ENCODE results near the gene DLG2. TPM values are rescaled to one million over a fixed set of nuclear protein-coding genes. Genes with fewer than 3 reads are reported as not detected.

Gene DLG2
- total RNA-seq, 4 donors from 2014 or later, result 11.0 to 34.2 (median 19.8) TPM

DNA sequence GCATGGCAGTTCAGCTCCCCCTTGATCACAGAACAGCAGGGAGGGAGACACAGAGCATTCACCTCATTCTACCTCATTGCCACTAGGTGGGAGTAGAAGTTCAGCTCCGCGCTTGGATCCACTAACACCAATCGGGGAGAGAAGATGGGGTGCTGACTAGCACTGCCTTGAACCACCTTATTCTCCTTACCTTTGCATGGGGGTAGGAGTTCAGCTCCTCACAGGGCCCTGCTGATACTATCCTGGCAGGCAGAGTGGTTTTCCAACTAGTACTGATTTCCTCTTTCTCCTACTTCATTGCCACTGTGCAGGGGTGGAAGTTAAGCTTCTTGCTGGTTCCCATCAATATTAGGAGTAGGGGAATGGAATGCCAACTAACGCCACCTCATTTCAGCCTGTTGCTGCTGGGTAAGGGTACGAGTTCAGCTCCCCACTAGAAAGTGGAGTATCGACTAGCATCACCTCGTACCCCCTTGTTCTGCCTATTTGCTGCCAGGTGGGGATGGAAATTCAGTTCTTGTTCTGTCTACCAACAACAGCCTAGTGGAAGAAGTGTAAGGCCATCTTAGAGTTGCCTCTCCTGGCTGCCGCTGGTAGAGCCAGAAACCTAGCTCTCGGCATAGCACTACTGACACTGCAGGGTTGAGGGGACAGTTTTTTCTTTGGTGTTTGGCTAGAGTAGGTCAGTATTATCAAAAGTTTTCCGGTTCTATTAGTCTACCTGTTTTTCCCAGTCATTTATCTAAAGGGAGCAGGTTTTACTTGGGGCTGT is 1790.1 kb downstream of the DLG2 start:
- peak; percentile 58 for ATAC-seq
- peak overlapping the region in 2 of 4 donors; percentile 14 to 53 for H3K27ac ChIP-seq
- peaks cover 0 to 45% (median 5%) of the 10 kb centered on the region in 3 donors for H3K4me1 ChIP-seq
- peaks cover 0 to 9% of the 10 kb centered on the region in 2 donors for H3K36me3 ChIP-seq
- TF ChIP-seq POLR2A (IDR thresholded peaks at IDR 0.05) (no peak), POLR2AphosphoS5 (IDR thresholded peaks at IDR 0.05) (no peak), EP300 (IDR thresholded peaks at IDR 0.05) (no peak)
- TF ChIP-seq, protein P1, sequence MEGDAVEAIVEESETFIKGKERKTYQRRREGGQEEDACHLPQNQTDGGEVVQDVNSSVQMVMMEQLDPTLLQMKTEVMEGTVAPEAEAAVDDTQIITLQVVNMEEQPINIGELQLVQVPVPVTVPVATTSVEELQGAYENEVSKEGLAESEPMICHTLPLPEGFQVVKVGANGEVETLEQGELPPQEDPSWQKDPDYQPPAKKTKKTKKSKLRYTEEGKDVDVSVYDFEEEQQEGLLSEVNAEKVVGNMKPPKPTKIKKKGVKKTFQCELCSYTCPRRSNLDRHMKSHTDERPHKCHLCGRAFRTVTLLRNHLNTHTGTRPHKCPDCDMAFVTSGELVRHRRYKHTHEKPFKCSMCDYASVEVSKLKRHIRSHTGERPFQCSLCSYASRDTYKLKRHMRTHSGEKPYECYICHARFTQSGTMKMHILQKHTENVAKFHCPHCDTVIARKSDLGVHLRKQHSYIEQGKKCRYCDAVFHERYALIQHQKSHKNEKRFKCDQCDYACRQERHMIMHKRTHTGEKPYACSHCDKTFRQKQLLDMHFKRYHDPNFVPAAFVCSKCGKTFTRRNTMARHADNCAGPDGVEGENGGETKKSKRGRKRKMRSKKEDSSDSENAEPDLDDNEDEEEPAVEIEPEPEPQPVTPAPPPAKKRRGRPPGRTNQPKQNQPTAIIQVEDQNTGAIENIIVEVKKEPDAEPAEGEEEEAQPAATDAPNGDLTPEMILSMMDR (IDR thresholded peaks at IDR 0.05), result peak; percentile 36 to 76 (median 63)
- no peak overlapping the region for H3K4me3 ChIP-seq
- WGBS, 2 donors (ENCODE audit: low coverage in 1 of 2), result 56 to 67% methylated on average over 3 to 10 of the region's 10 CpGs
- no peaks in the 10 kb centered on the region for H3K9me3 ChIP-seq
- no peaks in the 10 kb centered on the region for H3K27me3 ChIP-seq

DNA sequence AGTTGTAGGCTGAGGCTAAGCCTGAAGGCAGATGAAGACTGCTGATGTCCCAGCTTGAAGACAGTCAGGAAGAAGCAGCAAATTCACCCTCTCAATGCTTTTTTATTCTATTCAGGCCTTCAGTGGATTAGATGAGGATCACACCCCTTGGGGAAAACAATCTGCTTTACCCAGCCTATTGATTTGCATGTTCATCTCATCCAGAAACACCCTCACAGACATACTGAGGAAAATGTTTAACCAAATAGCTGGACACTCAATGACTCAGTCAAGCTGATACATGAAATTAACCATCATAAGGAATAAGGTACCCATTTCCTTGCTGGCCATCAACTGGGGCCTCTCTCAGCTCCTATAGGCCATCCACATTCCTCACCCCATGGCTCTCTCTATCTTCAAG is 1791.1 kb downstream of the DLG2 start:
- Histone ChIP-seq H3K36me3 (peaks cover 0 to 9% of the 10 kb centered on the region in 2 donors), H3K9me3 (no peaks in the 10 kb centered on the region), H3K27me3 (no peaks in the 10 kb centered on the region), H3K4me1 (peaks cover 0 to 45% (median 5%) of the 10 kb centered on the region in 3 donors), H3K27ac (peak overlapping the region in 3 of 4 donors; percentile 47 to 56 (median 53)), H3K4me3 (no peak overlapping the region)
- TF ChIP-seq EP300 (IDR thresholded peaks at IDR 0.05), result no peak
- ATAC-seq, result no peak

DNA sequence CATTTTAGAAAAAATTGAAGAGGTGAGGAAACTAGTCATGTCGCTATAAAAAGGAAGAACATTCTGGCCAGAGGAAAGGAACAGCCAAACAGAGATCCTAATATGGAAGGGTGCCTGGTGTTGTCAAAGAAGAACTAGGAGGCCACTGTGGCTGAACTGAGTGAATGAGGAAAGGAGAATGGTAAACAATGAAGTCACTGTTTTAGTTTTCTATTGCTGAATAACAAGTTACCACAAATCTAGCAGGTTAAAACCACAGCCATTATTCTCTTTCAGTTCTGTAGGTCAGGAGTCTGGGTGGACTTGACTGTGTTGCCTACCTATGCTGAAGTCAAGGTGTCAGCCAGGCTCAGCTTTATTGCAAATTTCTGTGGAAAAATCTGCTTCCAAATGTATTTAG is 1791.7 kb downstream of the DLG2 start:
- Histone ChIP-seq H3K4me1 (peaks cover 0 to 45% (median 5%) of the 10 kb centered on the region in 3 donors), H3K9me3 (no peaks in the 10 kb centered on the region), H3K27ac (peak overlapping the region in 3 of 4 donors; percentile 35 to 53 (median 47)), H3K4me3 (no peak overlapping the region), H3K36me3 (peaks cover 0 to 9% of the 10 kb centered on the region in 2 donors), H3K27me3 (no peaks in the 10 kb centered on the region)
- no peak for ATAC-seq
- peak; percentile 54 for TF ChIP-seq POLR2AphosphoS5 (IDR thresholded peaks at IDR 0.05)
- TF ChIP-seq POLR2A (IDR thresholded peaks at IDR 0.05), result no peak
- TF ChIP-seq, protein P1 (IDR thresholded peaks at IDR 0.05), result no peak
- WGBS, 2 donors (ENCODE audit: low coverage in 1 of 2), result 13 to 16% methylated on average over 1 of the region's 1 CpG

DNA sequence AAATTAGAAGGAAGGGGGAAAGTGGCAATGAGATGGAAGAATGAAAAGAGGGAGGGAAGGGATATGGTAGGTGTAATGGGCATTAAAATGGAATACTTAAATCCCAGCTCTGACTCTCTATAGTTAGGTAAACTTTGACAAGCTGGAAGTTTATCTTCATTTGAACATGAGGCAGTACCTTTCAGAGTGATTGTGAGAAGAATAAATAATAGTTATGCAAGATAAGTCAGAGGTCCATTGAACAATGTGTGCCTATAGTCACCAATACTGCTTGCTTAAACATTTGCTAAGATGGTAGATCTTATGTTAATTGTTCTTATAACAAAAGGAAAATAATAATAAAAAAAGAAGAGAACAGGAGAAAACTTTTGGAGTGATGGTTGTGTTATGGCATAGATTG is 1795.2 kb downstream of the DLG2 start:
- no peak for TF ChIP-seq EP300 (IDR thresholded peaks at IDR 0.05)
- no peak for TF ChIP-seq POLR2A (IDR thresholded peaks at IDR 0.05)
- TF ChIP-seq, protein P1 (IDR thresholded peaks at IDR 0.05), result no peak
- TF ChIP-seq POLR2AphosphoS5 (IDR thresholded peaks at IDR 0.05), result no peak
- H3K27me3 ChIP-seq, result no peaks in the 10 kb centered on the region

DNA sequence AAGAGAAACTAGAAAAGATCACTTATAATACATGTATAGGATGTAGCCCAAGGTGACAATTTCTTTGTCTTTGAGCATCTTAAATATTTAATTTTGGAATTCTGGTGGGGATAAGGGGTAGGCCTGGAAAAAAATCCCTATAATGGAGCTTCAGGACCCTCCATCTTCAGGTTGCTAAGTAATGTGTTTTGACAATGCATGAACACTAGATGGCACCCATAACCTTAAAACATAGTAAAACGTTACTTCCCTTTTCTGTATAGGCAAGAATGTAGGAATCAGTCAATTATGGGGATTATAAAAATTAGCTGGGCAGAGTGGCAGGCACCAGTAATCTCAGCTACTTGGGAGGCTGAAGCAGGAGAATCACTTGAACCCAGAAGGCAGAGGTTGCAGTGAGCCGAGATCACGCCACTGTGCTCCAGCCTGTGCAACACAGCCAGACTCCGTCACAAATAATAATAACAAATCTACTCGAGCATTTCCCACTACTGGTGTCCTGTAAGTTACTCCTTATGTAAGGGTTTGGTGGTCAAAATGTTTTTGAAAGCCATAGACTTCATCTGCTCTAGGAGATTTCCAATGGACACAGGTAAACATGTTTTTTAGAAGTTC is 1799.1 kb downstream of the DLG2 start:
- peaks cover 0 to 3% of the 10 kb centered on the region in 2 donors for H3K36me3 ChIP-seq
- H3K27ac ChIP-seq, result peak overlapping the region in 1 of 4 donors; percentile 12
- peak overlapping the region; percentile 35 to 41 for H3K4me3 ChIP-seq
- TF ChIP-seq POLR2A (IDR thresholded peaks at IDR 0.05) (no peak), EP300 (IDR thresholded peaks at IDR 0.05) (no peak), POLR2AphosphoS5 (IDR thresholded peaks at IDR 0.05) (no peak)
- TF ChIP-seq, protein P1 (IDR thresholded peaks at IDR 0.05), result peak in 3 of 4 experiments; percentile 56 to 71 (median 63)
- no peaks in the 10 kb centered on the region for H3K9me3 ChIP-seq
- WGBS, 2 donors (ENCODE audit: low coverage in 1 of 2), result 30 to 34% methylated on average over 4 to 5 of the region's 5 CpGs
- ATAC-seq, result peak; percentile 41
- peaks cover 0 to 11% (median 0%) of the 10 kb centered on the region in 3 donors for H3K4me1 ChIP-seq
- H3K27me3 ChIP-seq, result no peaks in the 10 kb centered on the region

More for the DNA sequence above, 1795.2 kb downstream of the DLG2 start:
- H3K27ac ChIP-seq, result no peak overlapping the region
- H3K9me3 ChIP-seq, result no peaks in the 10 kb centered on the region
- H3K4me1 ChIP-seq, result peaks cover 0 to 35% (median 5%) of the 10 kb centered on the region in 3 donors
- no peak overlapping the region for H3K4me3 ChIP-seq
- peaks cover 0 to 9% of the 10 kb centered on the region in 2 donors for H3K36me3 ChIP-seq
- ATAC-seq, result no peak
